Fibroblast of pulmonary artery (primary cell): ENCODE data around the gene C1QTNF9B.

Source experiments
- DNase-seq: peaks from one replicate; pipeline ENCODE4 v3.0.0-alpha.2; 2010; ENCODE audit warnings: low read depth
- H3K4me3 ChIP-seq: replicated peaks from 2 replicates; pipeline ENCODE4 v1.5.1; 2011; ENCODE audit warnings: low read depth, mild to moderate bottlenecking, control low read depth, low read length, moderate library complexity
- TF ChIP-seq, protein P1 (sequence below): IDR thresholded peaks from 2 replicates; pipeline ENCODE4 v1.5.1; 2011; ENCODE audit warnings: mild to moderate bottlenecking, control low read depth, low read length, inconsistent platforms; ENCODE audit errors: missing control alignments

The C1QTNF9B gene

DNA sequence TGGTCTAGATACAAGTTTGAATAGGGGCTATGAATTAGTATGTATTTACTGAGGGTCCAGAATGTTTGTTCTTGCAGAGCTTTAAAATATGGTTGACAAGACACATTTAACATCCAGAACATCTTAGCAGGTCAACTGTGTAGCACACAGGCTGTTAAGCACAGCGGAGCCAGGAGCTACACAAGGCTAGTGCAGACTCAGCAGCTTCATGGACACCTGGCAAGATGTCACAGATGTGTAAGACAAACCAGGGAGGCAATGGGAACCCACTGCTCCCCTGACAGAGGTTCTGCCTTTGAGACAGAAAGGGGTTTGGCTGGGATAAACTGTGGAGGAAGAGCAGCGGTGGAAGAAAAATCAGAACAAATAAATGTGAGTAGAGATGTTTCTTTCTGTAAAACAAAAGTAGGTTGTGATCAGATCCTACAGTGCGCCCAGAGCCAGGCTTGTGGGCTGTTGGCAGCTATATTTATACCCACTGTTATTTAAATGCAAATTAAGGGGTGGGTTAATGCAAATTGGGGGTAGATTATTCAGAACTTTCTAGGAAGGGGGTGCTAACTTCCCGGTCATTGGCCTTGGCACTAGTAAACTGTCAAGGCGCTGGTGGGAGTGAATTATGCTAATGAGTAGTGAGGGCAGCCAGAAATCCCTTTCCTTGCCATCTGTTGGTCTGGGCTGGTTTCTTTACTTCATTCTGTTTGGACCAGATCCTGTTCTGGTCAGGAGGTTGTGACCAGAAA lies 41.1 kb downstream of the C1QTNF9B start:
- TF ChIP-seq, protein P1, sequence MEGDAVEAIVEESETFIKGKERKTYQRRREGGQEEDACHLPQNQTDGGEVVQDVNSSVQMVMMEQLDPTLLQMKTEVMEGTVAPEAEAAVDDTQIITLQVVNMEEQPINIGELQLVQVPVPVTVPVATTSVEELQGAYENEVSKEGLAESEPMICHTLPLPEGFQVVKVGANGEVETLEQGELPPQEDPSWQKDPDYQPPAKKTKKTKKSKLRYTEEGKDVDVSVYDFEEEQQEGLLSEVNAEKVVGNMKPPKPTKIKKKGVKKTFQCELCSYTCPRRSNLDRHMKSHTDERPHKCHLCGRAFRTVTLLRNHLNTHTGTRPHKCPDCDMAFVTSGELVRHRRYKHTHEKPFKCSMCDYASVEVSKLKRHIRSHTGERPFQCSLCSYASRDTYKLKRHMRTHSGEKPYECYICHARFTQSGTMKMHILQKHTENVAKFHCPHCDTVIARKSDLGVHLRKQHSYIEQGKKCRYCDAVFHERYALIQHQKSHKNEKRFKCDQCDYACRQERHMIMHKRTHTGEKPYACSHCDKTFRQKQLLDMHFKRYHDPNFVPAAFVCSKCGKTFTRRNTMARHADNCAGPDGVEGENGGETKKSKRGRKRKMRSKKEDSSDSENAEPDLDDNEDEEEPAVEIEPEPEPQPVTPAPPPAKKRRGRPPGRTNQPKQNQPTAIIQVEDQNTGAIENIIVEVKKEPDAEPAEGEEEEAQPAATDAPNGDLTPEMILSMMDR: no peak
- no peak for DNase-seq
- H3K4me3 ChIP-seq: no peak overlapping the region

DNA sequence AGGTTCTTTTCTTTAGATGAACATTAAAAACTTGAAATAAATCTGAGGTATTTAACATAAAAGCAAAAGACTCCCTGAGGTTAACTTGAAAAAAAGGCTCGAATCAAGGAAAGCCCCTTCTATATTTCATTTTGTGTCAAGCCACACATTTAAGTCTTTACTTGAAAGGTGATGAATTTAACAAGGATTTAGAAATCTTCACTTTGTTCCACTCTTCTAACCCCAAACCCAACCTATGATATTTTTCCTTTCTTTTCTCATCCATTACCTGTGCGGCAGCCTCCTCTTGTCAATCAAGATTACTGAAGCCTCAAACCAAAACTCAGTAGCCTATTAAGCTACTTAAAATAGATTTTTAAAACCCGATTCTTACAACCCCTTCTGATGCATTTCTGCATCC lies 41.9 kb downstream of the C1QTNF9B start:
- no peak overlapping the region for H3K4me3 ChIP-seq
- DNase-seq: no peak
- TF ChIP-seq, protein P1: no peak

DNA sequence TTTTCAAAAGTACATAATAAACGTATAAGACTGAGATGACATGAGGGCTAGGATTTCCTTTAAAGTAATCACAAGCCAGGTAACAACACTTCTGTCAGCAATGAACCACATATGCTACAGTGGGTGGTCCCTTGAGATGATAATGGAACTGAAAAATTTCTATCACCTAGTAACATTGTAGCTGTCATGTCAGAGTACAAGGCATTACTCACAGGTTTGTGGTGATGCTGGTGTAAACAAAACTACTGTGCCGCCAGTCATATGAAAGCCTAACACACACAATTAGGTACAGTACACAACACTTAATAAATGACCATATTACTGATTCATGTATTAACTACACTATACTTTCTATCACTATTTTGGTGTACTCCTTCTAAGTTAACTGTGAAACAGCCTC lies 45.0 kb downstream of the C1QTNF9B start:
- no peak overlapping the region for H3K4me3 ChIP-seq
- TF ChIP-seq, protein P1: no peak
- DNase-seq: no peak

DNA sequence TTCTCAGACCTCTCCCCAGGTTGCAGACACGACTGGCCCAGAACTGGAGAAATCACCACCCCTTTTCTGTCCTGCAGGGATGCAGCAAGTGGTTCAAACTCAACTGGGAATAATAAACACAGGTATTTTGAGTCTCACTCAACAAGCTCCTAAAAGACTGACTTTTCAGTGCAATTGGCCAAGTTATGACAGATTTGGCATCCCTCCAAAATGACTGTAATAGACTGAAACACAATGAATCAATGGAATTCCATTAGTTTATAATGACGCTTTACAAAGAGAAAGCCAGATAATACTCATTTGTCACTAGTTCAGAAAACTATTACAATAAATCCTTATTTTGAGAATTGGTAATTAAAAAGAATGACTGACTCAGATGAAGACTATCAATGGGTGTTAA lies 46.2 kb downstream of the C1QTNF9B start:
- TF ChIP-seq, protein P1: no peak
- peak; percentile 64 for DNase-seq
- H3K4me3 ChIP-seq: no peak overlapping the region

DNA sequence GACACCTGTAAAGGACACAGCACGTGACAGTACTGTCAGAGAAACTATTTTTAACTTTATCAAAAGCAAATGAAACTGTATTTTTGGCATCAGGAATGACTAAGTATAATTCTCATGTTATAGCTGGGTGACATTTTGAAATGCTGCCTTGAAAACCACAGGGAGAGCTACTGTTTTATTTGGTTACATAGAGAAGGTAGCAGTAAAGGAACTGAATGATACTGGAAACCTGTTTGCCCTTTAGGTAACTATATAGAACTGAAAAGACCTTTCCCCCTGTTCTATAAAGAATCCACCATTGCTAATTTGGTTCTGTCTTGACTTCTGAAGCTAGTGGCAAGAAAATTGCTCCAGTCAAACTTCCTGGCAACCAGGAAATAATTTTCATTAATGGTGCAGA lies 47.2 kb downstream of the C1QTNF9B start:
- DNase-seq: no peak
- H3K4me3 ChIP-seq: no peak overlapping the region
- TF ChIP-seq, protein P1: no peak

DNA sequence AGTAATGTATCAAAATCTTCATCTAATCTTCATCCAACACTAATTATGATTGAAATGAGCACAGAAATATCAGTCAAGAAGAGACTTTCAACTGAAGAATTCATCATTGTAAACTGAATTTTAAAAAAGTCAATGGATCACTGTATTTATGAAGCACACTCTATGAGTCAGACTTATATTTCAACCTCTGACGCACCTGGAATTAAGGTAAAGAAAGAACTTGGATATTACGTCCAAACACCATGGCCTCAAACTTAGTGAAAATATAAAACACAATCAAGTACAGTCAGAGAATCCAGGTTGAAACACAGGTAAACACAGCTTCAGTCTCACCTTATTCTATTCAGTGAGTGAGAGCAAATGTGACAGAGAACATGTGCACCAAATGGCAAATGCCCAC lies 47.6 kb downstream of the C1QTNF9B start:
- TF ChIP-seq, protein P1: no peak
- H3K4me3 ChIP-seq: no peak overlapping the region
- DNase-seq: no peak

DNA sequence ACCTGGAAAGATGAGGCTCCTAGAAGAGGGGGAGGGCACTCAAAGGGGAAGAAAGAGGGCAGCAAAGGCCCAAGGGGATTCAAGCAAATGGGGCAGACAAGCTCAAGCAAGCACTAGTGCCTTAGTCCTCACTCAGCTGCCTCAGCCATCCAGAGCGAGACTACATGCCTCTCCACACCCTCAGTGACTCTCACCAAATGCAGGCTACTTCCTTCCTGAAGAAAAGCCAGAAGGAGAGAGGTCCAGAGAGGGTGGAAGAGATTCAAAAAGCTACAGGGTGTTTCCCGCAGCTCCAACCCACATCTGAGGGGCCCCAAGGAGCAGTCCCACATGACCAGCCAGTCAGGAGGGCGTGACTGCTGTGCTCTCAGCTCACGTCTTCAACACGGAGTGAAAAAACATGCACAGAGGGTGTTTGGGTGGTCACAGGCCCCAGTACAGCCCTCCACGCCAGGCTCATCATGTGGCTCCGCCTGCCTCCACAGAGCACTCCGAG lies 48.6 kb downstream of the C1QTNF9B start:
- no peak overlapping the region for H3K4me3 ChIP-seq
- DNase-seq: no peak
- TF ChIP-seq, protein P1: no peak
